ENCODE data around the gene MGRN1. TPM values are rescaled to one million over a fixed set of nuclear protein-coding genes. Genes with fewer than 3 reads are reported as not detected.

The MGRN1 gene
- total and polyA plus RNA-seq, 2 donors (not counting 3 experiments of a cell fraction or from before 2014, with no cell fraction given), result 15.6 to 73.0 TPM

GRCh38 chr16:4646773-4647643, 22.4 kb downstream of the MGRN1 start:
- Histone ChIP-seq H3K79me2 (ENCODE audit: control insufficient read depth, insufficient read depth, low read length) (peaks cover 30% of the 10 kb centered on the region), H3K9me1 (replicated peaks; ENCODE audit: control insufficient read depth, extremely low read depth, insufficient read depth, low read length) (no peaks in the 10 kb centered on the region)
- CTCF ChIA-PET, result no interaction called here

More at GRCh38 chr16:4646773-4647643, 22.4 kb downstream of the MGRN1 start:
- no TSS peak for BruUV-seq (replicated peaks)
- no peaks in the 10 kb centered on the region for H4K20me1 ChIP-seq (replicated peaks; ENCODE audit: control insufficient read depth, extremely low read depth, insufficient read depth, low read length)
- no peak for TF ChIP-seq MYC (IDR thresholded peaks at IDR 0.05; ENCODE audit: low read depth, low read length)
- no peak for TF ChIP-seq JUN (IDR thresholded peaks at IDR 0.05; ENCODE audit: borderline replicate concordance, insufficient read depth, insufficient read length, low read depth)
- TF ChIP-seq CTCF (IDR thresholded peaks at IDR 0.05; ENCODE audit: extremely low read depth in 1 of 2, insufficient read depth in 1 of 2, low read depth in 1 of 2, low read length in 2 of 2), result no peak
- no peak for TF ChIP-seq GATA2 (IDR thresholded peaks at IDR 0.05; ENCODE audit: insufficient read depth, insufficient read length, low read depth, low read length)
- no peak for TF ChIP-seq POLR2AphosphoS5 (IDR thresholded peaks at IDR 0.05; ENCODE audit: insufficient read depth, low read depth, low read length)
- TF ChIP-seq, protein P1, sequence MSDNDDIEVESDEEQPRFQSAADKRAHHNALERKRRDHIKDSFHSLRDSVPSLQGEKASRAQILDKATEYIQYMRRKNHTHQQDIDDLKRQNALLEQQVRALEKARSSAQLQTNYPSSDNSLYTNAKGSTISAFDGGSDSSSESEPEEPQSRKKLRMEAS (IDR thresholded peaks at IDR 0.05; ENCODE audit: insufficient read depth, insufficient read length), result no peak
- TF ChIP-seq POLR2A (IDR thresholded peaks at IDR 0.05; ENCODE audit: low read depth, low read length), result no peak
- dilution Hi-C loops (cut with MboI; ENCODE audit: extremely low pct_ligation_motif_present, low sequenced_read_pairs) (no loop called here), intact Hi-C loops (cut with micrococcal nuclease) (no loop called here)
- POLR2A ChIA-PET, result no interaction called here
- DNase-seq (ENCODE audit: low read depth, low spot score) (no peak), FAIRE-seq (no peak)
- H3K9ac ChIP-seq (replicated peaks; ENCODE audit: extremely low read depth, insufficient read depth, low read length), result no peak overlapping the region
- H3K4me2 ChIP-seq (ENCODE audit: insufficient read depth, low read length), result no peak overlapping the region
- no peak overlapping the region for H2AFZ ChIP-seq (ENCODE audit: low read depth, low read length)
- no peaks in the 10 kb centered on the region for H3K4me1 ChIP-seq (ENCODE audit: control insufficient read depth, extremely low read depth, insufficient read depth, low read length)
- H3K27ac ChIP-seq (ENCODE audit: insufficient read depth, low read depth, low read length), result no peak overlapping the region
- H3K36me3 ChIP-seq (ENCODE audit: control insufficient read depth in 2 of 2, extremely low read depth in 1 of 2, insufficient read depth in 2 of 2, low read length in 2 of 2), result peaks cover 2 to 23% of the 10 kb centered on the region in 2 experiments
- no peaks in the 10 kb centered on the region for H3K27me3 ChIP-seq (ENCODE audit: control insufficient read depth in 2 of 2, insufficient read depth in 2 of 2, low read length in 2 of 2)
- no peak overlapping the region for H3K4me3 ChIP-seq (replicated peaks in 1 of 3; ENCODE audit: insufficient read depth in 1 of 3, low read depth in 1 of 3, low read length in 3 of 3)
- H3K9me3 ChIP-seq (replicated peaks; ENCODE audit: control insufficient read depth, insufficient read depth, low read length), result no peaks in the 10 kb centered on the region

Data from endothelial cell of umbilical vein (primary cell).